Measurements from ENCODE around the gene MRPL36.

The MRPL36 gene

DNA sequence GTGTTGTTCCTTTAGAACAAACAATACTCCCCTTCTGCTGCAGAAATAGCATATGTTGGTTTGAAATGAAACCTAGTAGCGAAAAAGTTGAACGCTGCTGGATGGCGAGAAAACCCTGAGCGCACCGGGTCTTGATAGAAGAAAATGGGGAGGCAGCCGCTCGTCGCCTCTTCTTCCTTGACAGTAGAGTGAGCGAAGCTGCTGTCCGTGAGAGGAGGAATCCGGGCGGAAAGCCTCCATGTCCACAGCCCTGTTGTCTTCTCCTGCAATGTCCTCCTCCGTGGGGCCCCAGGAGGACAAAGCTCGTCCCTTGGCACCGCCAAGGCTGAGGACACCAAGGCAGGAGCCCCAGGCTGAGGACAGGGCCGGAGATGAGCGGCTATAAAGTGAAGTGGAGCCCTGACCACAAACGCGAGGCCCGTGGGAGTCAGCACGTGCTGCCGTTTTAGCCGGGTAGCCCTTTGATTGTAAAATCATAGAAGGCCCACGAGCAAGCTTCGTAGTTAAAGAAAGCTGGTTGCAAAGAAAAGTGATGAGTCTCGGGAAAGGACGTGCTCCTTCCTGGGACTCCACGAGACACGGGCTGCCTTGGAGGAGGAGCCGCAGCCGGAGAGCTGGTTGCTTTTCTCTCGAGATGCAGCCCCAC, 35.6 kb downstream of the MRPL36 start:
- no peak overlapping the region for H3K27ac ChIP-seq
- TF ChIP-seq, protein P1, sequence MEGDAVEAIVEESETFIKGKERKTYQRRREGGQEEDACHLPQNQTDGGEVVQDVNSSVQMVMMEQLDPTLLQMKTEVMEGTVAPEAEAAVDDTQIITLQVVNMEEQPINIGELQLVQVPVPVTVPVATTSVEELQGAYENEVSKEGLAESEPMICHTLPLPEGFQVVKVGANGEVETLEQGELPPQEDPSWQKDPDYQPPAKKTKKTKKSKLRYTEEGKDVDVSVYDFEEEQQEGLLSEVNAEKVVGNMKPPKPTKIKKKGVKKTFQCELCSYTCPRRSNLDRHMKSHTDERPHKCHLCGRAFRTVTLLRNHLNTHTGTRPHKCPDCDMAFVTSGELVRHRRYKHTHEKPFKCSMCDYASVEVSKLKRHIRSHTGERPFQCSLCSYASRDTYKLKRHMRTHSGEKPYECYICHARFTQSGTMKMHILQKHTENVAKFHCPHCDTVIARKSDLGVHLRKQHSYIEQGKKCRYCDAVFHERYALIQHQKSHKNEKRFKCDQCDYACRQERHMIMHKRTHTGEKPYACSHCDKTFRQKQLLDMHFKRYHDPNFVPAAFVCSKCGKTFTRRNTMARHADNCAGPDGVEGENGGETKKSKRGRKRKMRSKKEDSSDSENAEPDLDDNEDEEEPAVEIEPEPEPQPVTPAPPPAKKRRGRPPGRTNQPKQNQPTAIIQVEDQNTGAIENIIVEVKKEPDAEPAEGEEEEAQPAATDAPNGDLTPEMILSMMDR (IDR thresholded peaks at IDR 0.05) = peak; percentile 38
- TF ChIP-seq ZFX (IDR thresholded peaks at IDR 0.05; ENCODE audit: borderline replicate concordance) = no peak

DNA sequence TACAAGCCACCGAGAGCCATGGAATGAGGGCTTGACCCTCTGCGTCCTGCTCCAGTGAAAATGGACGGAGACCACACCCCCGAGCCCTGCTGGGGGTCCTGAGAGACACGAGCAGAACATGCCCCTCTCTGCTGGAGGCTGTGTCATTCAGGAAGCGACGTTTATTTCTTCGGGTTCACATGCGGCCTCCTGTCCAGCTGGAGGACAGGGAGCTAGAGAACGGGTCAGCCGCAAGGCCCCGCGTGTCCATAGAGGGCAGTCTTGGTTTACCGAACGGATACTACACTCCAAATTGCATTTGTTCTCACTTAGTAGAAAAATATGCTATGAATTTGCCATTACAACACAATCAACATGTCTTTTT, 36.1 kb downstream of the MRPL36 start:
- TF ChIP-seq ZFX (IDR thresholded peaks at IDR 0.05; ENCODE audit: borderline replicate concordance) = no peak
- TF ChIP-seq, protein P1 (IDR thresholded peaks at IDR 0.05) = peak; percentile 78

DNA sequence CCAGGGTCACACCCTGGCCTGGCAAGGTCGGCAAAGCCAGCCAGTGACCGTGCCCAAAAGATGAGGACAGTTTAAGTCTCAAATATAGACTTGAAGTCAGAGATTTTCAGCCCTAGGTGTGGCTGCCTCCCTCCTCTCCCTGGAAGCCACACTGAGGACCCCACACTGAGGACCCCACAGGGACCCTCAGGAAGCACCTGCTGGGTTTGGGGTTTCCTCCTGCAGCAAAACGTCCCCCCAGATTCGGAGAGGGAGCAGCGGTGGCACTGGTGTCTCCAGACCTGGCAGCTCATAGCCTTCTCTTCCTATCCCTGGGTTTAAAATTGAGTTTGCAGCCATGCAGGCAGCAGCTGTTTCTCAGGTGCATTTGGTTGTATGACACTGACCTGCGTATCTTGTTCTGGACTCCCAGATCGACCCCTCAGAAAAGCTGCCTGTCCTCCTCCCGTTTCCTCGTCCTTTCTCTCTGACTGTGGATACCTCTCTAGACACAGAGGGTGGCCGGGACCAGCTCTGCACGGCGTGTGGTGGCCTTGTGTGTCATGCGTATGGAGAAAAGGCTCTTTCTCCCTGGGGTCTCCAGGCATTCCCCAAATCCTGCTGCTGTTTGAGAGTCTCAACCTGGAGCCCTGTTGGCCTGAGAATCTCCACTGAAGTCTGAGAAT, 36.6 kb downstream of the MRPL36 start:
- TF ChIP-seq, protein P1 (IDR thresholded peaks at IDR 0.05) = no peak
- TF ChIP-seq ZFX (IDR thresholded peaks at IDR 0.05; ENCODE audit: borderline replicate concordance) = no peak

More for the DNA sequence above, 36.1 kb downstream of the MRPL36 start:
- no peak overlapping the region for H3K27ac ChIP-seq

GRCh38 chr5:1762121-1762882, 37.3 kb downstream of the MRPL36 start:
- TF ChIP-seq, protein P1 (IDR thresholded peaks at IDR 0.05) = no peak
- no peak for TF ChIP-seq ZFX (IDR thresholded peaks at IDR 0.05; ENCODE audit: borderline replicate concordance)
- no peak overlapping the region for H3K27ac ChIP-seq

More for the DNA sequence above, 36.6 kb downstream of the MRPL36 start:
- H3K27ac ChIP-seq = no peak overlapping the region

GRCh38 chr5:1761453-1761755, 38.2 kb downstream of the MRPL36 start:
- TF ChIP-seq, protein P1 (IDR thresholded peaks at IDR 0.05) = no peak
- no peak for TF ChIP-seq ZFX (IDR thresholded peaks at IDR 0.05; ENCODE audit: borderline replicate concordance)

GRCh38 chr5:1760656-1761452, 38.8 kb downstream of the MRPL36 start:
- TF ChIP-seq, protein P1 (IDR thresholded peaks at IDR 0.05) = no peak
- TF ChIP-seq ZFX (IDR thresholded peaks at IDR 0.05; ENCODE audit: borderline replicate concordance) = no peak
- H3K27ac ChIP-seq = no peak overlapping the region

More at GRCh38 chr5:1761453-1761755, 38.2 kb downstream of the MRPL36 start:
- no peak overlapping the region for H3K27ac ChIP-seq
